GM18517 (cell line): ENCODE data around the gene PRIMPOL.
"Not testable (repeated sequence)": the region's sequence is repeated elsewhere in the genome, so short reads cannot be mapped to it uniquely, and the experiment has no call there.

Experiments used
- ATAC-seq: cut with Tn5 transposase; IDR thresholded peaks from one replicate; pipeline ENCODE4 v1.9.1; 2021; ENCODE audit warnings: mild to moderate bottlenecking, moderate library complexity; ENCODE audit not compliant: unreplicated experiment

The PRIMPOL gene

DNA sequence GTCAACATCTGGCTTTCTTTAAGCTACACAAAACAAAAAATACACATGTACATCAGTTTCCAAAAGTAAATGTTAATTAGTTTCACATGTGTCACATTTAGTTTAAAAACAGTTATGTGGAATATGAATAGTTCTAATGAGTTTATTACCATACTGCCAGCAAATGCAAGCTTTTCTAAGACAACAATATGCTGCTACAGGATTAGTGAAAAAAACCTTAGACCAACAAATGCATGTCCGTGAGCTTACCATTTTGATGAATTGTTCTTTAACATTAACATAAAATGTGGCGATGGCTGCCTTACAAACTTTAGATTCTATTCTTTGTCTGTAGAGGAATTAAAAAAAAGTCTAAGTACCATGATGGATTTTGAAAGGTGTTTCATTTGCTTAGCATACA is 52.6 kb downstream of the PRIMPOL start:
- ATAC-seq: no peak

DNA sequence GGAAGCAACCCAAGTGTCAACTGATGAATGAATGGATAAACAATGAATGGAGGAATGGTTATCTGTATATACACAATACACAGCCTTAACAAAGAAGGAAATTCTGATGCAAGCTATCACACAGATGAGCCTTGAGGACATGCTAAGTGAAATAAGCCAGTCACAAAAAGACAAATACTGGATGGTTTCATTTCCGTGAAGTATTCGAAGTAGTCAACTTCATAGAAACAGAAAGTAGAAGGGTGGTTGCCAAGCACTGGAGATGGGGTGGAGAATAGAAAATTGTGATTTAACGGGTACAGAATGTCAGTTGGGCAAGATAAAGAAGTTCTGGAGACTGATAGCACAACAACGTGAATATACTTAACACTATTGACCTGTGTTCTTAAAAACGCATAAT is 56.2 kb downstream of the PRIMPOL start:
- no peak for ATAC-seq

DNA sequence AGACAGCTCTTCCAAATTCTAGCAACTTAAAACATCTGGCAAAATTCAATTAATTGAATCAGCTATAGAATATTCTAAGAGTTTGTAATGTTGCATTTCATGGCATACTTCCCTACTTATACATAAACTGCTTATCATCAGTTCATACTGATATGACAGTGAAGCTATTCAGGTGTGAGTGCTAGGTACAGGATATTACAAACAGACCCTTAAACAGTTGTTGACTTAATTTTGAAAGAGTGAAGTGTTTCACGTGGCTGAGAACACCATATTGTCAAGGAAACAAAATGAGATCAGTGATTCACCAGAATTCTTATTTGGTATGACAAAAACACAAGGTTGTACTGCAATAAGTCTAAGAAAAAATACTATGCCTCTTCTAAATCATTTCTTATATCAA is 56.9 kb downstream of the PRIMPOL start:
- no peak for ATAC-seq

DNA sequence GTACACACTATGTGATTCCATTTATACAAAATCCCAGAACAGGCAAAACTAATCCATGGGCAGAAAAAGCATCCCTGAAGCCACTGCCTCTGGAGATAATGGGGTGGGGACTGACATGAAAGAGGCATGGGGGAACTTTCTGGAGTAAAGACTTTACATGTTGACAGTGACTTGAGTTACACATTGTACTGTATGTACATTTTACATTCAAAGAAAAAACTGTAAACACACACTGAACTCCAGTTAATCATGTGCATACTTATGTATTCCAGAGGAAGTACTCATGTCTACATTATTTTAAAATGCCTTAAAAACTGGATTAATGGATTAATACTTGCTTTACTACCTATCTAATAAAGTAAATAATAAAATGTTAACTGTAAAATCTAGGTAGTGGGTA is 62.8 kb downstream of the PRIMPOL start:
- no peak for ATAC-seq

DNA sequence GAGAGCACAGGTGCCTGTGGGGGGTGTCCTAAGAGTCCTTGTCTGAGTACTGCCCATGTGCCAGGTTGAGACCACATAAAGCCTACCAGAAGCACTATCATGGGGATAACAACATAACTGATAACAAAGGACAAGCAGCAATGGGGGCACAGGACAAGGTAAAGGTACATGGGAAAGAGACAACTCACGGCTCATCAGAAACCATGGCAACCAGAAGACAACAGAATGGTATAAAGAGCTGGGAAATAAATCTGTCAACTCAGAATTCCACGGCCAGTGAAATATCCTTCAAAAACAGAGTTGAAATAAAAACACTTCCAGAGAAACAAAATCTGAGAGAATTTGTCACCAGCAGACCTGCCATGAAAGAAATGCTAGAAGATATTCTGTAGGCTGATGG is 64.3 kb downstream of the PRIMPOL start:
- ATAC-seq: no peak

DNA sequence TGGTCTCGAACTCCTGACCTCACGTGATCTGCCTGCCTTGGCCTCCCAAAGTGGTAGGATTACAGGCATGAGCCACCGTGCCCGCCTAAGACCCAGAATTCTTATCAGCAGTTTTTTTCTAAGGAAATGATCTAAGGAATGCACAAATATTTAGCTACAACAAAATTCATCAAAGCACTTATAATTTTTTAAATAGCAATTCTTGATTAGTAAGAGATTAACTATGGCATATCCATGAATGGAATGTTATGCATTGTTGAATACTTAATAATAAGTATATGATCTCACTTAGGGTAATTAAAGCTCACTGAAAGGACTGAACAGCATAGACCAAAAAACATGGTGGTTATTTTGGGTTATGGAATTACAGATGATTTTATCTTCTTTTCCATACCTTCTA is 66.0 kb downstream of the PRIMPOL start:
- no peak for ATAC-seq

DNA sequence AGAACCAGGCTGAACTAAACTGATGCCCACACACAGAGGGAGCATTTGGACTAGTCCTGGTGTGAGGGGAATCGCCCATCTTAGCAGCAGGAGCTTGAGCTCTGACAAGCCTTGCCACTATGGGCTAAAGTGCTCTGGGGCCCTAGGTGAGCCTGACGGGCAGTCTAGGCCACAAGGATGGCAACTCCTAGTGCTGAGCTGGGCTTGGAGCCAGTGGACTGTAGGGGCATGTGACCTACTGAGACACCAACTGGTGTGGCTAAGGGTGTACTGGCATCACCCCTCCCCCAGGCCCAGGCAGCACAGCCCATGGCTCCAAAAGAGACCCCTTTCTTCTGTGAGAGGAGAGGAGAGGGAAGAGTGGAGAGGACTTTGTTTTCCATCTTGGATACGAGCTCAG is 69.9 kb downstream of the PRIMPOL start:
- no peak for ATAC-seq

DNA sequence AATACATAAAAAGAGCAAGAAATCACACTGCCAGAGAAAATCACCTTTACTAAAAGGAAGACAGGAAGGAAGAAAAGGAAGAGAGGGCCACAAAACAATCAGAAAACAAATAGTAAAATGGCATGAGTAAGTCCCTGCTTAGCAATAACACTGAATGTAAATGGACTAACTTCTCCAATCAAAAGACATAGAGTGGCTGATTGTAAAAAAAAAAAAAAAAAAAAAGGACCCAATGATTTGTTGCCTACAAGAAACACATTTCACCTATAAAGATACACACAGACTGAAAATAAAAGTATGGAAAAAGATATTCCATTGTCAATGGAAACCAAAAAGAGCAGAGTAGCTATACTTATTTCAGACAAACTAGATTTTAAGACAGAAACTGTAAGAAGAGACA is 71.7 kb downstream of the PRIMPOL start:
- no peak for ATAC-seq

DNA sequence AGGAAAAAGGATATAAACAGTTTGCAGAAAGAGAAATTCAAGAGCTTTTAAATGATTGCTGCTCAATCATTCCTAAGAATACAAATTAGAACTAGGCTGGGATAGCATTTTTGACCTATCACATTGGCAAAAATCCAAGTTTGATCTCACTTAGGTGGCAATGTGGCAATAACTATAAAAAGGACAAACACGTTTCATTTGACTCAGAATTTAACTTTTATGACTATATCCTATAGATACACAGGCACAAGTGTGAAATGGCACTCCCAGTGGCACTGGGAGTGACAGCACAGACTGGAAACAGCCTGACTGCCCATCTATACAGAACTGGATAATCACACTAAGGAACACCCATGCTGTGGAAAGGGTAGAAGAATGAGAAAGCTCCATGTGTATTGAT is 73.3 kb downstream of the PRIMPOL start:
- ATAC-seq: no peak

DNA sequence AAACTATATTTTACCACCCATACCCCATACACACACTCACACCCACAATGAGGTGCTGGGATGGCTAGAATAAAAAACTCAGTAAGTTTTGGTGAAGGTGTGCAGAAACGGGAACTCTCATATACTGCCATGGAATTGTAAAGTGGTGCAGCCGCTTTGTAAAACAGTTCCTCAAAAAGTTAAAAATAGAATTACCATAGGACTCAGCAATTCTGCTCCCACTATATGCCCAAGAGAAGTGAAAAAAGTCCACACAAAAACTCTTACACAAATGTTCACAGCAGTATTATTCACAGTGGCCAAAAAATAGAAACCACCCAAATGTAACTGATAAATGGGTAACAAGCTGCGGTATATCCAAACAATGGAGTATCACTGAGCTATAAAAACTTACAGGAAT is 77.9 kb downstream of the PRIMPOL start:
- ATAC-seq: no peak

DNA sequence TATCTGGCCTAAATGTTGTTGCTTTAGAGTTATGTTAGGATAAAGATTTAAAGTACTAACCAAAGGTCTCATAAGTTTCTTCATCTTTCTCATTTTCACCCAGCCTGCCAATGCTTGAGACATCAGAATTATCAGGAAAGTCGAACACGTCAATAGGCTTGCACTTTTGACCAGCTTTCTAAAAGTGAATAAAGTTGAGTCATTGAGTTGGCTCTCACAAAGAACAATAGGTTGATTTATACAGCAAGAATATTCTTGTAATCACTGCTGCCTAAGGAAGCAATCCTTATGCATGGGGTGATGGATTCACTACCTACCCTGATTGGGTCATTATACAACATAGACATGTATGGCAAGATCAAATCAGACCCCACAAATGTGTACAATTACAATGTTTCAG is 79.3 kb downstream of the PRIMPOL start:
- no peak for ATAC-seq

DNA sequence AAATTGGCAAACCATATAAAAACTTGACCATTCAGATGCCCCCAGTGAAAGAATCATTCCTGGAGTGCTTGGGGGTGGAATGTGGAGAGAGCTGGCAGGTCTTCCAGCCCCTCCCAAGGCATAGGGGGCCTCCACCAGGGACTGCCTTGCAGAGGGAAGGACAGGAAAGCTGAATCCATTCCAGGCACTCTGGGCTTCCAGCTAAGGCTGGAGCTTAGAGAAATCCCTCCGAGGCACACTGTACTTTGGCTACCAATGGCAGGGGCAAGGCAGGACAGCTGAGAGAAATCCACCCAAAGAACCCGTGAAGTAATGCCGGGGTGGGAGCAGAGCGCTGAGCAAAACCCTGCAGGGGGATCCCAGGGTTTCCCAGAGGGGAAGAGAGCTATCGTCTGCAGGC is 80.4 kb downstream of the PRIMPOL start:
- ATAC-seq: no peak

DNA sequence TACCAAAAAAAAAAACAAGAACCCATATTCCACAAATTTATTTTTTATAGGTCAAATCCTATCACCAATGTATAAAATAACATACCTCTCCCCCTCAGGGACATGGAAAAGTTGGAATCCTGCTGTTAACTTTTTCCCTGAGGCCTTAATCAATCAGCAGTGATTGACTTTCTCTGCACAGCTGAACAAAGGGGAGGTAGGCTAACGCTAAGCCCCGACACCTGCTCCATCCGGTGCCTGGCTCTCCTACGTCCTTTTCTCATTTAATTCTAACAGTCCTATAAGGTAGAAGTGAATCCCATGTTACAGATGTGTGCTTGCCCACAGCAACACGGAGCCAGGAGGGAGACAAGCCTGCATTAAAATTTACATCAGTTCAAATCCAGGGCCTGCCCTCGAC is 81.5 kb downstream of the PRIMPOL start:
- ATAC-seq: no peak

DNA sequence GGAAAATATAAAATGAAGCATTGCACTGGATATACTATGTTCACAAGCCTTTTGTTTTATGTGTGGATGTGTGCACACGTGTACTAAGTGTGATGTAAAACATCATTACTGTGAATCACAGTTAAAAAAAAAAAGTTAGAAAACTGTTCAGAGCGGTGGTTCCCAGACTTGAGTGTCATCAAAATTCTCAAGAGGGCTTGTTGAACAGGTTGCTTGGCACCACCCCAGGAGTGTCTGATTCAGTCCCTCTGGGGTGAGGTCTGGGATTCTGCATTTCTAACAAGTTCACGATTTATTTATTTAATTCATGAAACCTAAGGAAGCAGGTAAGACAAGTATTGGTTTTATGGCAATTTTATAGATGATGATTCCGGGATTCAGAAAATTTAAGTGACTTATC is 82.6 kb downstream of the PRIMPOL start:
- ATAC-seq: no peak

DNA sequence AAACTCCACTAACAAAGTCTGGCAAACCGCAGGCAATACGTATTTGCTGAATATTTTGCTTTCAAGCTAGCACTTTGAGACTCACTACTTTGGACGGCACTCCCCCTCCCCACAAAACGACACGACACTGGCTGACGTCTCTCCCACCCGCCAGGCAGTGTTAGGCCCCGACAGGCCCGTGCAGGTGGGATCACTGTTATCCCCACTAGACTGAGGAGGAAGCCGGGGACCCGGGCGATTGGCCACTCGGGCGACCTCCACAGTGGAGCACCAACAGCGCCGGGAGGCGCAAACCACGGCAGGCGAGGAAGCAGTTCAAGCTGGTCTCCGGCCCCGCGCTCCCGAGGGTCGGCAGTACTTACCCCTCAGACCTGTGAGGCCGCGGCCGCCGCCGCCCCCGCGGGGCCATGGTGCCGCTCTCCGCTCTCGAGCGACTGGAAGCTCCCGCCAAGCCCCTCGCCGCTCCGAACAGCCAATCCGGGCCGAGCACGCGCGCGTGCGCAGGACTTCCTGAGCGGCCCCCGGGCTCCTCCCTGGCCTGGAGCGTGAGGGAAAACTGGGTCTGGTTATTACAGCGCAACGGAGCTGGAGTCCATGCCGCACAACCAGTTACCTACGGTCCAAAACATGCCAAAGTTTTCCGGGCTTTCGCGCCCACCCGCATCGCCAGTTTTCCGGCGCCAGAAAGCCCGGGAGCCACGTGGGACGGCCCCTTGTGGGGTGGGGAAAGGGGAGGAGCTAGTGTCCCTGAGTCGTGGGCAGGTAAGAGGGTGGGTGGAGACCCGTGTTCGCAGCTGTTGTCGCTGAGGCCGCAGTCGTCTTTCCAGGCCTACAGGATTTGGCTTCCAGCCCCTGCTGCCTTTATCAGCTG is 84.4 kb downstream of the PRIMPOL start, which contains the start of gene CENPU:
Gene CENPU (minus strand): TSS at position 443 of the 871 bp plus-strand sequence. CDS start 34 bp downstream, at position 409.
- ATAC-seq: peak; percentile 95

DNA sequence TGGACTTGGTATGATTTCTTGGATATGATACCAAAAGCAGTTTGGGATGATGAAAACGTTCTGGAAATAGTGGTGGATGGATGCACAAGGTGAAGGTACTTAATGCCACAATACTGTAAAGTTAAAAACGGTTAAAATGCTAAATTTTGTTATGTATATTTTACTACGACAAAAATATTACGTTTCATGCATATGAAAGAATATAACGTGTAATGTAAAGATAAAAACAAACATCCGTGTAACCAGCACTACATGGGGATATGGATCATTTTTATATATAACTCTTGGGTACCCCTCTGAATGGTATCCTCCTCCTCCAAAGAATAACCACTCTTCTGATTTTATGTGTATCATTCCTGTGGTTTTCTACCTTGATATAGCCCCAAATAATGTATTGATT is 85.2 kb downstream of the PRIMPOL start:
- no peak for ATAC-seq

DNA sequence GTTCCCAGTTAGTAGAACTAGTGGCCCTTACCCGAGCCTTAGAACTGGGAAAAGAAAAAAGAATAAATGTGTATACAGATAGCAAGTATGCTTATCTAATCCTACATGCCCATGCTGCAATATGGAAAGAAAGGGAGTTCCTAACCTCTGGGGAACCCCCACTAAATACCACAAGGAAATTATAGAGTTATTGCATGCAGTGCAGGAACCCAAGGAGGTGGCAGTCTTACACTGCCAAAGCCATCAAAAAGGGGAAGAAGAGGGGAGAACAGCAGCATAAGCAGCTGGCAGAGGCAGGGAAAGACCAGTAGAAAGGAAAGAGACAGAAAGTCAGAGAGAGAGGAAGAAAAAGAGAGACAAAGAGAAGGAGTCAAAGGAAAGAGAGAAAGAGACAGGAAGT is 90.0 kb downstream of the PRIMPOL start:
- ATAC-seq: not testable (repeated sequence)

DNA sequence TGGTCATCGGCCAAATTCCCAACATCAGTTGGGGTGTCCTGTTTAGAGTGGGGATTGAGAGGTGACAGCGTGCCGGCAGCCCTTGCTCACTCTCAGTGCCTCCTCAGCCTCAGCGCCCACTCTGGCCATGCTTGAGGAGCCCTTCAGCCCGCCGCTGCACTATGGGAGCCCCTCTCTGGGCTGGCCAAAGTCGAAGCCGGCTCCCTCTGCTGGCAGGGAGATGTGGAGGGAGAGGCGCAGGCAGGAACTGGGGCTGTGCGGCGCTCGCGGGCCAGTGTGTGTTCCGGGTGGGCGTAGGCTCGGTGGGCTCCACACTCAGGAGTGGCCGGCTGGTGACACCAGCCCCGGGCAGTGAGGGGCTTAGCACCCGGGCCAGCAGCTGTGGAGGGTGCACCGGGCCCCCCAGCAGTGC is 91.4 kb downstream of the PRIMPOL start:
- no peak for ATAC-seq

DNA sequence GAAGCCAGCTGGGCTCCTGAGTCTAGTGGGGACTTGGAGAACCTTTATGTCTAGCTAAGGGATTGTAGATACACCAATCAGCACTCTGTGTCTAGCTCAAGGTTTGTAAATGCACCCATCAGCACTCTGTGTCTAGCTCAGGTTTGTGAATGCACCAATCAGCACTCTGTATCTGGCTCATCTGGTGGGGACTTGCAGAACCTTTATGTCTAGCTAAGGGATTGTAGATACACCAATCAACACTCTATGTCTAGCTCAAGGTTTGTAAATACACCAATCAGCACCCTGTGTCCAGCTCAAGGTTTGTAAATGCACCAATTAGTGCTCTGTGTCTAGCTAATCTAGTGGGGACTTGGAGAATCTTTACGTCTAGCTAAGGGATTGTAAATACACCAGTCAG is 92.1 kb downstream of the PRIMPOL start:
- ATAC-seq: not testable (repeated sequence)

DNA sequence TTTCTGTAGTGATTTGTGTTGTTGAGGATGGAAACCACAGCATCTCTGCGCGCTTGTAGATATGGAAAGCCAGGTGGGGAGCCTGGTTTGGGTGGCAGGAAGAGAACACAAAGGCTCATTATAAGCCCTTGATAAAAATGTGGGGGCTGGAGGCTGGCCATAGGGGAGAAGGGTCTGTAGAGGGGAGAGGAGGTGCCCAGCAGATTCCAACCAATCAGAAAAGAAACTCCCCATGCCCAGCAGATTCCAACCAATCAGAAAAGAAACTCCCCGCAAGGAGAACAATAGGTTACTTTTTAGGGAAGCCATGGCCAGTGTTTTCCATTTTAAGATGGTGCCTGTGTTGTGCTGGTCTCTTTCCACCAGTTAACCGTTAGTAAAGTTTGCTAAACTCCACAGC is 94.1 kb downstream of the PRIMPOL start:
- ATAC-seq: no peak

DNA sequence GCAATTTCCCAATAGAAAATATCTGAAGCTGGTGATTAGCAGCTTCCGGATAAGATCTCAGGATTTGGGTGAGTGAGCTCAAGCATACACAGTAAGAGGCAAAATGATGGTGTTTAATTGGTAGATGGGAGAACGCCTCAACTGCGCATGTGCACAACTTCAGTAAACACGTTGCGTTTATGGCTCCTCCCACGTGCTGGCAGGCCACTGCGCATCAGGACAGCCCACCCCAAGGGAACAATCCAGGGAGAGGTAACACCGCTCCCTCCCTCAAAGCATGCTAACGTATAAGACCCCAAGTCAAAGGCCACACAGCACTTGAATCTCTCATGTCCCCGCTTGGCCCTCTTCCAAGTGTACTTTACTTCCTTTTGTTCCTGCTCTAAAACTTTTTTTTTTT is 94.7 kb downstream of the PRIMPOL start:
- no peak for ATAC-seq
